Esophagus muscularis mucosa (tissue), 3 donors: ENCODE results near the gene MTMR12.

Experiments used
- POLR2AphosphoS5 ChIP-seq, 2 donors: sonication (generic); formaldehyde crosslinking; IDR thresholded peaks; one replicate each; pipeline ENCODE4 v1.6.1; 2017; ENCODE audit warnings: antibody characterized with exemption in 2 of 2
- TF ChIP-seq, protein P1 (sequence below), 3 experiments: fragments of 200-600 bp in 2 of 3; fragments of 450-650 bp in 1 of 3; sonication (generic) in 2 of 3; IDR thresholded peaks; one replicate each; pipeline ENCODE4 v1.5.1; 2017 to 2019; ENCODE audit warnings: antibody characterized with exemption in 3 of 3, mild to moderate bottlenecking in 2 of 3, moderate library complexity in 1 of 3

DNA sequence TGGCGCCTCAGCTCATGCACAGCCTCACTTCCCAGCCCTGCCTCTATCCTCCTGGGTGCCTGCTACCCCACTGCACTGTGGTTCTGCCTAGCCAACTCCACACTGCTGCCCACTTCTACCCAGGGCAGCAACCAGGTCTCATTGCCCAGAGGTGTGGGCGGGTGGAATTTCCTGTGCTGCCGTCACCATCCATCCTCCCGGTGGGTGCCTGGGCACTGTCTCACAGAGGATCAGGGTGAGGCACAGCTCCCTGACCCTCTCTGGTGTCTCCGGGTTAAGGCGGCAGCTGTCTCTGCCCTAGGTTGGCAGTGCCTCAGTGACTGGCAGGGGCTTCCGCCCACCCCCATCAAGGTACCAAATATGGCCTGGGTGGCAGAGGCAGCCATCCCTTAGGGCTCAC, 4.3 kb upstream of the MTMR12 start:
- no peak for TF ChIP-seq POLR2AphosphoS5 (IDR thresholded peaks at IDR 0.05)
- TF ChIP-seq, protein P1, sequence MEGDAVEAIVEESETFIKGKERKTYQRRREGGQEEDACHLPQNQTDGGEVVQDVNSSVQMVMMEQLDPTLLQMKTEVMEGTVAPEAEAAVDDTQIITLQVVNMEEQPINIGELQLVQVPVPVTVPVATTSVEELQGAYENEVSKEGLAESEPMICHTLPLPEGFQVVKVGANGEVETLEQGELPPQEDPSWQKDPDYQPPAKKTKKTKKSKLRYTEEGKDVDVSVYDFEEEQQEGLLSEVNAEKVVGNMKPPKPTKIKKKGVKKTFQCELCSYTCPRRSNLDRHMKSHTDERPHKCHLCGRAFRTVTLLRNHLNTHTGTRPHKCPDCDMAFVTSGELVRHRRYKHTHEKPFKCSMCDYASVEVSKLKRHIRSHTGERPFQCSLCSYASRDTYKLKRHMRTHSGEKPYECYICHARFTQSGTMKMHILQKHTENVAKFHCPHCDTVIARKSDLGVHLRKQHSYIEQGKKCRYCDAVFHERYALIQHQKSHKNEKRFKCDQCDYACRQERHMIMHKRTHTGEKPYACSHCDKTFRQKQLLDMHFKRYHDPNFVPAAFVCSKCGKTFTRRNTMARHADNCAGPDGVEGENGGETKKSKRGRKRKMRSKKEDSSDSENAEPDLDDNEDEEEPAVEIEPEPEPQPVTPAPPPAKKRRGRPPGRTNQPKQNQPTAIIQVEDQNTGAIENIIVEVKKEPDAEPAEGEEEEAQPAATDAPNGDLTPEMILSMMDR (IDR thresholded peaks at IDR 0.05): no peak
